Suprapubic skin (tissue), 4 donors: Measurements from ENCODE around the gene SYCP1. TPM values are rescaled to one million over a fixed set of nuclear protein-coding genes. Genes with fewer than 3 reads are reported as not detected.
"Not testable (repeated sequence)": the region's sequence is repeated elsewhere in the genome, so short reads cannot be mapped to it uniquely, and the experiment has no call there.

Experiments used
- DNase-seq, 2 donors: peaks; one replicate each; pipeline ENCODE4 v3.0.0-alpha.2; 2019; ENCODE audit warnings: low spot score in 2 of 2
- H3K27ac ChIP-seq: fragments of 200-600 bp; sonication (generic); one replicate; pipeline ENCODE4 v1.5.1; 2019
- H3K27me3 ChIP-seq: fragments of 200-600 bp; sonication (generic); one replicate; pipeline ENCODE4 v1.5.1; 2019
- H3K36me3 ChIP-seq: fragments of 200-600 bp; sonication (generic); one replicate; pipeline ENCODE4 v1.5.1; 2019
- H3K4me1 ChIP-seq: fragments of 200-600 bp; sonication (generic); one replicate; pipeline ENCODE4 v1.5.1; 2019
- H3K4me3 ChIP-seq: fragments of 200-600 bp; sonication (generic); one replicate; pipeline ENCODE4 v1.5.1; 2019; ENCODE audit warnings: mild to moderate bottlenecking
- H3K9me3 ChIP-seq: fragments of 200-600 bp; sonication (generic); one replicate; pipeline ENCODE4 v1.5.1; 2019
- EP300 ChIP-seq: sonication (generic); formaldehyde crosslinking; IDR thresholded peaks from one replicate; pipeline ENCODE4 v1.6.1; 2017; ENCODE audit warnings: antibody characterized with exemption
- POLR2A ChIP-seq, 2 donors: fragments of 450-650 bp; IDR thresholded peaks; one replicate each; pipeline ENCODE4 v1.6.1; 2017; ENCODE audit warnings: antibody characterized with exemption in 2 of 2, mild to moderate bottlenecking in 2 of 2, moderate library complexity in 2 of 2
- POLR2AphosphoS5 ChIP-seq, 3 donors: sonication (generic); formaldehyde crosslinking; IDR thresholded peaks; one replicate each; pipeline ENCODE4 v1.6.1; 2017; ENCODE audit warnings: antibody characterized with exemption in 3 of 3
- WGBS: methylation state at CpG from one replicate; pipeline ENCODE4 v1.1.5; 2018; 5-methylcytosine and 5-hydroxymethylcytosine counted together
- total RNA-seq, 4 donors: library from RNA; depleted of rRNA; stranded (reverse); fragments of >200 nt; gene quantifications; one replicate each; pipeline ENCODE4 v1.1.0, GENCODE V29; 2016
- TF ChIP-seq, protein P1 (sequence below), 2 donors: fragments of 200-600 bp in 1 of 2; fragments of 450-650 bp in 1 of 2; sonication (generic) in 1 of 2; IDR thresholded peaks; one replicate each; pipeline ENCODE4 v1.5.1; 2016 to 2019; ENCODE audit warnings: antibody characterized with exemption in 2 of 2, mild to moderate bottlenecking in 1 of 2, moderate library complexity in 1 of 2

The SYCP1 gene
- total RNA-seq, 4 donors from 2014 or later, result 0.13 TPM; not detected in 3

GRCh38 chr1:114997510-114998289 is 143.0 kb downstream of the SYCP1 start:
- H3K27me3 ChIP-seq, result no peaks in the 10 kb centered on the region
- no peaks in the 10 kb centered on the region for H3K9me3 ChIP-seq
- no peak for DNase-seq
- H3K4me3 ChIP-seq, result no peak overlapping the region
- H3K36me3 ChIP-seq, result no peaks in the 10 kb centered on the region
- H3K4me1 ChIP-seq, result no peaks in the 10 kb centered on the region
- TF ChIP-seq EP300 (no peak), POLR2A (IDR thresholded peaks at IDR 0.05) (no peak), POLR2AphosphoS5 (IDR thresholded peaks at IDR 0.05) (no peak)
- TF ChIP-seq, protein P1, sequence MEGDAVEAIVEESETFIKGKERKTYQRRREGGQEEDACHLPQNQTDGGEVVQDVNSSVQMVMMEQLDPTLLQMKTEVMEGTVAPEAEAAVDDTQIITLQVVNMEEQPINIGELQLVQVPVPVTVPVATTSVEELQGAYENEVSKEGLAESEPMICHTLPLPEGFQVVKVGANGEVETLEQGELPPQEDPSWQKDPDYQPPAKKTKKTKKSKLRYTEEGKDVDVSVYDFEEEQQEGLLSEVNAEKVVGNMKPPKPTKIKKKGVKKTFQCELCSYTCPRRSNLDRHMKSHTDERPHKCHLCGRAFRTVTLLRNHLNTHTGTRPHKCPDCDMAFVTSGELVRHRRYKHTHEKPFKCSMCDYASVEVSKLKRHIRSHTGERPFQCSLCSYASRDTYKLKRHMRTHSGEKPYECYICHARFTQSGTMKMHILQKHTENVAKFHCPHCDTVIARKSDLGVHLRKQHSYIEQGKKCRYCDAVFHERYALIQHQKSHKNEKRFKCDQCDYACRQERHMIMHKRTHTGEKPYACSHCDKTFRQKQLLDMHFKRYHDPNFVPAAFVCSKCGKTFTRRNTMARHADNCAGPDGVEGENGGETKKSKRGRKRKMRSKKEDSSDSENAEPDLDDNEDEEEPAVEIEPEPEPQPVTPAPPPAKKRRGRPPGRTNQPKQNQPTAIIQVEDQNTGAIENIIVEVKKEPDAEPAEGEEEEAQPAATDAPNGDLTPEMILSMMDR (IDR thresholded peaks at IDR 0.05), result no peak
- H3K27ac ChIP-seq, result no peak overlapping the region

- Histone ChIP-seq H3K27ac (no peak overlapping the region), H3K4me1 (no peaks in the 10 kb centered on the region), H3K27me3 (peaks cover 3% of the 10 kb centered on the region), H3K36me3 (no peaks in the 10 kb centered on the region), H3K4me3 (no peak overlapping the region), H3K9me3 (no peaks in the 10 kb centered on the region)
- 70% methylated on average over 2 of the region's 2 CpGs for WGBS
- no peak for DNase-seq
- TF ChIP-seq POLR2A (IDR thresholded peaks at IDR 0.05) (no peak), EP300 (no peak), POLR2AphosphoS5 (IDR thresholded peaks at IDR 0.05) (no peak)
- TF ChIP-seq, protein P1 (IDR thresholded peaks at IDR 0.05), result no peak
These were observed 151.5 kb downstream of the SYCP1 start for GRCh38 chr1:115006191-115006590.

- H3K4me1 ChIP-seq, result no peaks in the 10 kb centered on the region
- 94% methylated on average over 1 of the region's 1 CpG for WGBS
- no peaks in the 10 kb centered on the region for H3K9me3 ChIP-seq
These were observed 157.3 kb downstream of the SYCP1 start for GRCh38 chr1:115012006-115012405.

GRCh38 chr1:115012434-115012833 is 157.8 kb downstream of the SYCP1 start:
- WGBS, result 57% methylated on average over 1 of the region's 1 CpG
- TF ChIP-seq, protein P1 (IDR thresholded peaks at IDR 0.05), result no peak
- TF ChIP-seq POLR2A (IDR thresholded peaks at IDR 0.05), result no peak
- TF ChIP-seq POLR2AphosphoS5 (IDR thresholded peaks at IDR 0.05), result no peak
- no peak for TF ChIP-seq EP300
- Histone ChIP-seq H3K27ac (no peak overlapping the region), H3K9me3 (no peaks in the 10 kb centered on the region), H3K4me1 (no peaks in the 10 kb centered on the region), H3K4me3 (no peak overlapping the region), H3K36me3 (no peaks in the 10 kb centered on the region), H3K27me3 (no peaks in the 10 kb centered on the region)
- no peak for DNase-seq

More at GRCh38 chr1:115012006-115012405, 157.3 kb downstream of the SYCP1 start:
- H3K27me3 ChIP-seq, result no peaks in the 10 kb centered on the region
- DNase-seq, result no peak
- H3K36me3 ChIP-seq, result no peaks in the 10 kb centered on the region
- H3K4me3 ChIP-seq, result no peak overlapping the region
- TF ChIP-seq, protein P1 (IDR thresholded peaks at IDR 0.05), result no peak
- no peak for TF ChIP-seq EP300
- no peak for TF ChIP-seq POLR2A (IDR thresholded peaks at IDR 0.05)
- no peak for TF ChIP-seq POLR2AphosphoS5 (IDR thresholded peaks at IDR 0.05)
- H3K27ac ChIP-seq, result no peak overlapping the region

DNA sequence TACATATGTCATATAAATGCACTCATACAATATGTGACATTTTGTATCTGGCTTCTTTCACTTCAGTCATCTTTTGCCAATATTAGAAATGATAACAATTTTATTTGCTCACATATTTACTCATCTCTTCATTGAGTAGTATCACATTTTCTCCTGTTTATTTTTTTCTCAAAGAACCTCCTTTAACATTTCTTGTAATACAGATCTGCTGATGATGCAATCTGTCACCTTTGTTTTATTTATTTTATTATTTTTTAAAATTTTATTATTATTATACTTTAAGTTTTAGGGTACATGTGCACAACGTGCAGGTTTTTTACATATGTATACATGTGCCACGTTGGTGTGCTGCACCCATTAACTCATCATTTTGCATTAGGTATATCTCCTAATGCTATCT is 159.1 kb downstream of the SYCP1 start:
- Histone ChIP-seq H3K36me3 (no peaks in the 10 kb centered on the region), H3K4me3 (no peak overlapping the region), H3K27ac (no peak overlapping the region), H3K9me3 (no peaks in the 10 kb centered on the region), H3K27me3 (no peaks in the 10 kb centered on the region), H3K4me1 (no peaks in the 10 kb centered on the region)
- no peak for DNase-seq
- 88% methylated on average over 2 of the region's 2 CpGs for WGBS
- no peak for TF ChIP-seq POLR2AphosphoS5 (IDR thresholded peaks at IDR 0.05)
- no peak for TF ChIP-seq POLR2A (IDR thresholded peaks at IDR 0.05)
- TF ChIP-seq, protein P1 (IDR thresholded peaks at IDR 0.05), result no peak
- TF ChIP-seq EP300, result no peak

- not testable (repeated sequence) for H3K4me1 ChIP-seq, H3K27me3 ChIP-seq, DNase-seq, H3K36me3 ChIP-seq, H3K27ac ChIP-seq, H3K4me3 ChIP-seq, H3K9me3 ChIP-seq
- 96% methylated on average over 9 of the region's 9 CpGs for whole genome bisulfite sequencing
These were observed 164.9 kb downstream of the SYCP1 start for GRCh38 chr1:115019549-115019948.
